ENCODE results near the gene PRKCSH. TPM values are rescaled to one million over a fixed set of nuclear protein-coding genes. Genes with fewer than 3 reads are reported as not detected.
"Not testable (repeated sequence)": the region's sequence is repeated elsewhere in the genome, so short reads cannot be mapped to it uniquely, and the experiment has no call there.

Gene PRKCSH
- polyA plus RNA-seq, 4 donors = 302 to 378 (median 348) TPM

DNA sequence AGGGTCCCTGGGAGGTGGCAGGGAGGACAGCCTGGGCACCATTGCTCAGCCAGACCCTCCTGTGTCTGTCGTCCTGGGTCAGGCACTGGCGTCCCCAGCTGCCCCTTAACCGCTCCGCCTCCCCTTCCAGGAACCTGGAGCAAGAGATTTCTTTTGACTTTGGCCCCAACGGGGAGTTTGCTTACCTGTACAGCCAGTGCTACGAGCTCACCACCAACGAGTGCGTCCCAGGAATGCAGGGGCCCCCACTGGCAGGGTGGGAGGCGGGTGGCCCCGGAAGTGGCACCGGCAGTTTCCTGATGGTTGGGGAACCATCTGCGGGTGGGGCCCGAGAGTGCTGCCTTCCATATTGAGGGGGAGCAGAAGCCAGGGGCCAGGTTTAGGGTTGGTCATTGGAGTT lies 13.0 kb downstream of the PRKCSH start:
- DNase-seq (ENCODE audit: low read depth in 4 of 4, low spot score in 2 of 4) = no peak

DNA sequence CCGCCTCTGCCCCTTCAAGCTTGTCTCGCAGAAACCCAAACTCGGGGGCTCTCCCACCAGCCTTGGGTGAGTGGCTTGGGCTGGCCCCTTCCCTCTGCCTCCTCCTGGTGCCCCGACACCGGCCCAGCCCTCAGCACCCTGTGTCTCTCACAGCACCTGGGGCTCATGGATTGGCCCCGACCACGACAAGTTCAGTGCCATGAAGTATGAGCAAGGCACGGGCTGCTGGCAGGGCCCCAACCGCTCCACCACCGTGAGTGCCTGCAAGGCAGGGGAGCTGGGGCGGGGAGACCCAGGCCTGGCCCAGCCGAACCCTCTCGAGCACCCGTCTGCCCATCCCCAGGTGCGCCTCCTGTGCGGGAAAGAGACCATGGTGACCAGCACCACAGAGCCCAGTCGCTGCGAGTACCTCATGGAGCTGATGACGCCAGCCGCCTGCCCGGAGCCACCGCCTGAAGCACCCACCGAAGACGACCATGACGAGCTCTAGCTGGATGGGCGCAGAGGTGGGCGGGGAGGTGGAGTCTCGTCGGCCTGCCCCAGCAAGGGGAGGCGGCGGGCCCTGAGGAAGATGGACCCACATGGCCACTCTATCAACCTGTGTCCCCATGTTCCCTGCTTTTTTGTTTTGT lies 13.6 kb downstream of the PRKCSH start:
- no peak for DNase-seq (ENCODE audit: low read depth in 4 of 4, low spot score in 2 of 4)

DNA sequence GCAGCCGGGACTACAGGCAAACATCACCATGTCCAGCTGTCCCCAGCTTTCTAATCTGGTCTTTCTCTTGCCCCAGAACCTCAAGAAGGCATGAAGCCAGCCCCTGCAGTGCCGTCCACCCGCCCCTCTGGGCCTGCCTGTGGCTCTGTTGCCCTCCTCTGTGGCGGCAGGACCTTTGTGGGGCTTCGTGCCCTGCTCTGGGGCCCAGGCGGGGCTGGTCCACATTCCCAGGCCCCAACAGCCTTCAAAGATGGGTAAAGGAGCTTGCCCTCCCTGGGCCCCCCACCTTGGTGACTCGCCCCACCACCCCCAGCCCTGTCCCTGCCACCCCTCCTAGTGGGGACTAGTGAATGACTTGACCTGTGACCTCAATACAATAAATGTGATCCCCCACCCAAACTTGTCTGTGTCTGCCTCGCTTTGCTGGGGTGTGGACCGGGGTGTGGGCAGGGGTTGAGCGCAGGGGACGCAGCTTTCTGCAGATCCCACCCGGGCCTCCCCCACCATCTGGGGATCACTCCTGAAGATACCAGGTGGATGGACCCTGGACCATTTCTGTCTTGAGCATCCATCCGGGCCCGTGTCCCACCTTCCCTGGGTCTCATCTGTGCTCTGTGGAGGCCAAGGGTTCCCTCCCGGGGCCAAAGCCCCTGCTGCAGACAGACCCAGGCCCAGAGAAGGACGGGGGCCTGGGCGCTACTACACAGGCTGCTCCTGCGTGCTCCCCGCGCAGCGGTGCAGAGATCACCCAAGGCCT lies 15.3 kb downstream of the PRKCSH start:
- DNase-seq (ENCODE audit: low read depth in 4 of 4, low spot score in 2 of 4) = no peak

DNA sequence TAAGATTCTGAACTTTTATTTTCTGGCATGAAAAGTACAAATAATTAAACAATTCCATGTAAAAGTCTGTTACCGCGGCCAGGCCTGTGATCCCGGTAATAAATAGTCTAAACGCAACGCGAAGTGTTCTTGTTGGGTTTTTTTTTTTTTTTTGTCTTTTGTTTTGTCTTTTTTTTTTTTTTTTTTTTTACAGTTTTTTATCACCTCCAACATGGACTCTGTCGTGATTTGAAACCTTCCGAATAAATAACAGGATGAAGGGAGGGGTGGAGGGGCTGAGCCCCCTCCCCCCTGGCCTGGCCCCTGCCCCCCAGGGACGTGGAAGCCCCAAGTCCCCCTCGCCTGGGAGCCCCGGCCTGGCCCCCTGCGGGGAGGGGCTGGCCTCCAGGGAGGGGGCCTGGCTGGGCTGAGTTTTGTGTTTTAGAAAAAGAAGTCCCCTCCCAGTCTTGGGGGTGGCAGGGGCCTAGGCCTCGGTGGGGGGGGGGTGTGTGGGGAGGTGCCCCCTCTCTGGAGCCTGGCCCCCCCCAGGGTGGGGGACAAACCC lies 16.0 kb downstream of the PRKCSH start:
- no peak for DNase-seq (ENCODE audit: low read depth in 4 of 4, low spot score in 2 of 4)

DNA sequence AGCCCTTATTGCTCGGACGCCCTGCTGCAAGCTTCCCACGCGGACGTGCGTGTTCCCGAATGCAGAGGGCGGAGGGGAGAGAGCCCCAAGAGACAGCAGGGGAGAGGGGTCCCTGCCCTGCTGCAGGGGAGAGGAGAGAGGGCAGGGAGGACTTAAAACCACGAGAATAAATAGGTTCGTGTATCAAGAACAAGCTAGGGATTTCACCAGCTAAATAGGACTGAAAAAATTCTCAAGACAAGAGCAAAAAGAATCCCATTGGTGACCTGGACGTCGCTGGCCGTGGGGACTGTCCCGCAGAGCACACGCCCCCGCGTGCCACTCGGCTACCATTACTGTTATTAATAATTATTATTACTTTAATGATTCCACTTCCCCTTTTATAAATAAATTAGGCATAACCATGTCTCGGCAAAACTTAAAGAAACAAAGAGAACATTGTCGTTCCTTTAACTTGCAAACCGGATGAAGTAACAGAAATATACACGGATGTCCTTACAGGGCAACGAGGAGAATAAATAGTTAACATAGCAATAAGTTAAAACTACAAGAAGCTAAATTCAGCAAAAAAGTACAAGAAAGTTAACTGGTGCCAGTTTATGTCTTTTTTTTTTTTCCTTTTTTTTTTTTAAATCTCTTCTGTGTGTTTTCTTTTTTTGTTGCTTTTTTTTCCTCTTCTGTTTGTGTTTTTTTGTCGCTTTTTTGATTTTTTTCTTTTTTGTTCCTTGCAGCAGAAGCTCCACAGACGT lies 16.6 kb downstream of the PRKCSH start:
- DNase-seq (ENCODE audit: low read depth in 4 of 4, low spot score in 2 of 4) = no peak

DNA sequence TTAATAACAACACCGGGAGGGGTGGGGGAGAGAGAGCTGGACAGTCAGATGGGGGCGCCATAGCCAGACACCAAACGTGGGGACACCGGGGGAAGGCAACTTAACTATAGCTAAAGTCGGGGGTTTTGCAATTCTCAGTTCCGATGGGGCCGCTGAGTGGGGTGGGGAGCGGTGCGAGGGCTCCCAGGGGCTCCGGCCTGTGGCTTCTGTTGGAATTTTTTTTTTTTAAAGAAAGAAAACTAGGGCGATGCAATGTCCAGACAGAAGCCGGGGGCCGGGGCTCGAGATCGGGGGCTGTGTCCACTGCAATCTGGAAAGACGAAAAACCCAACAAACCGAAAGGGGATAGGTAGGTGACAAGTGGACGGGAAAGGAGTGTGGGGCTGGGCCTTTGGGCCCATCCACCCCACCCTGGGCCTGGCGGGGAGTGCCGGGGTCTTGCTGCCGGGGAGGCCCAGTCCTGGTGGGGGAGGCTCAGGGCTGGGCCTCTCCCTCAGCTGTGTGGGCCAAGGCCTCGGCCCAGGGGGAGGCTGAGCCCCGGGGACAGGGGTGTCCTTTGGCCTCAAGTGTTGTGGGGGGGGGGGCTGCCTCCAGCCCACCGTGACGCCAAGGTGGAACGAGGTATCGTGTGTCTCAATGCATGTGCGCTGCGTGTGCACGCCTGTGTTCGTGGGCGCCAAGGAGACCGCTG lies 17.3 kb downstream of the PRKCSH start:
- no peak for DNase-seq (ENCODE audit: low read depth in 4 of 4, low spot score in 2 of 4)

DNA sequence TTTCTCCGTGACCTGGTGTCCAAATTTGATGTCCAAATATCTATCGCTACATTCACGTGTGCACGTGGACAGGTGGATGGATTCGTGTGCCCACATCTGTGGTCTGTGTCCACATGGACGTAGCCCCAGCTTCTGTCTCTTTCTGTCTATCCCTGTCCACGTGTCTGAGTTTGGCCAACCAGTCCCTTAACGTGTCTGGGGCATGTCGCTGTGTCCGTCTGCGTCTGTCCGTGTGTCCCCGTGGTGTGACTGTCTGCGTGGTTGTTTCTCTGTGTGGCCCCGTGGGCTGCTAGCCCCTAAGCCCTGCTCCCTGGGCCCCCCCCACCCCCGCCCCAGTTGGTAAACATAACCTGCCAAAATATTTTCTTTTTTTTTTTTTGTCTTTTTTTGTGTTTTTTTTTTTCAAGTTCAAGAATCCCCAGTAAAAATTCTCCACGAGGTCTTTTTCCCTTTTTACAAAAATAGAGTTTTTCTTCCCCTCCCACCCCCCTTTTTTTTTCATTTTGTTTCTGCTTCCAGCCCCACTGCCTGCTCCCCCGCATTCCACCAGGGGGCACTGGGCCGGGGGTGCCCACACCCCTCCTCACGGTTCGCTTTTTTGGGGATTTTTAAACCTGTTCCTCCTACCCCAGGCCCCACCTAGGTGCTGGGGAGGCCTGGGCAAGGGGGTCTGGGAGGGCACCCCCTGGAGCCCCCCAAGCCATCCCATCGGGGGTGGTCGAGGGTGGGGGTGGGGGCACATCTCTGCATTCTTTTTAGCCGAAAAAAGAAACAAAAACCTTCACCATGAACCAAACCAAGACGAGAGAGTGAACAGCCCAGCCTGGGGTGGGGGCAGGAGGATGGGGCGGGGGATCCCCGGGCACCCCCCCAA lies 18.3 kb downstream of the PRKCSH start:
- DNase-seq (ENCODE audit: low read depth in 4 of 4, low spot score in 2 of 4) = no peak

DNA sequence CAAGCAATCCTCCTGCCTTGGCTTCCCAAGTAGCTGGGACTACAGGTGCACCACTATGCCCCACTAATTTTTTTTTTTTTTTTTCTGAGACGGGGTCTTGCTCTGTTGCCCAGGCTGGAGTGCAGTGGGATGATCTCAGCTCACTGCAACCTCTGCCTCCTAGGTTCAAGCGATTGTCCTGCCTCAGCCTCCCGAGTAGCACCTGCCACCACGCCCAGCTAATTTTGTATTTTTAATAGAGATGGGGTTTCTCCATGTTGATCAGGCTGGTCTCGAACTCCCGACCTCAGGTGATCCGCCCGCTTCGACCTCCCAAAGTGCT lies 19.8 kb downstream of the PRKCSH start:
- DNase-seq (ENCODE audit: low read depth in 4 of 4, low spot score in 2 of 4) = not testable (repeated sequence)

DNA sequence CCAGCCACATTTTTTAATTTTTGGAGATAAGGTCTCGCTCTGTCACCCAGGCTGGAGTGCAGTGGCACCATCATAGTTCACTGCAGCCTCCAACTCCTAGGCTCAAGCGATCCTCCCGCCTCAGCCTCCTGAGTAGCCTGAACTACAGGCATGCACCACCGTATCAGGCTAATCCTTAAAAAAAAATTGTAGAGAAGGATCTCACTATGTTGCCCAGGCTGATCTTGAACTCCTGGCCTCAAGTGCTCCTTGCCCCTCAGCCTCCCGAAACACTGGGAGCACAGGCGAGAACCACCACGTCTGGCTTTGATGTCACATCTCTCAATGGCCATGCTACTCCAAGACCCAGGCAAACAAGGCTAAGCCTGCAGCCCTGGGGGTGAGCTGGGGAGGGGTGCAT lies 21.2 kb downstream of the PRKCSH start:
- no peak for DNase-seq (ENCODE audit: low read depth in 4 of 4, low spot score in 2 of 4)

DNA sequence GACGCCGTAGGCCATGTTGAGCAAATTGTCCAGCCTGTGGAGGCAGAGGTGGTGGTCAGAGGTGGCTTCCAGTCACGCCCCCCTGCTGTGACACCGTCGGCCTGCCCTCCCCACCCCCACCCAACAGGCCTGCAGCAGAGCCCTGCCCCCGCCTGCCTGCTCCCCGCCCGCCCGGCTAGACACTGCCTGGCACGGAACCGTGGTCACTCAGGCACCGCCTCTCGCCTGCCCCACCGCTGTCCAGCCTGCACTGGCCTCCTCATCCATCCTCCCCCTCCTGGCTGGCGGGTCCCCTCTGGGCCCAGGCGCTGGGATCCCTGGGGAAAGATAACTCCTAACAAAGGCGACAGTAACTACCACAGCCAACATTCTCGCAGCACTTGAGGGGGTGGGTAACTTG lies 21.7 kb downstream of the PRKCSH start:
- no peak for DNase-seq (ENCODE audit: low read depth in 4 of 4, low spot score in 2 of 4)

DNA sequence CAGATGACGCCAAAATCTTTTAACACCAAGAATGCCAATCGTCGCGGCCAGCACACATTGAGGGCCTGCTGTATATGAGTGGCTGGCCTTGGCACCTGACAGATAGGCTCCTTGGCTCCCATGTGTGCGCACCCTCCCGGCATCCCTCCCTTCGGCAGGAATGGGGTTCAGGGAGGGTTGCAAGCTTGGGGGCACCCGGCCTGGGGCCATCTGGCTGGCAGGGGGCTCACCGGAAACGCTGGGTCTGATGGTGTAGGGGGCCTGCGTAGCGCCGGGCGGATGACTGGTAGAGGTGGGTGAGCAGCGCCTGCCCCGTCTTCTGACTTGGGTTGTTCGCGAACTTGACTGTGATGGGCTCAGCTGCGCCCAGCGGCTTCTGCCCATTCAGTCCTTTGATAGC lies 22.4 kb downstream of the PRKCSH start:
- no peak for DNase-seq (ENCODE audit: low read depth in 4 of 4, low spot score in 2 of 4)

DNA sequence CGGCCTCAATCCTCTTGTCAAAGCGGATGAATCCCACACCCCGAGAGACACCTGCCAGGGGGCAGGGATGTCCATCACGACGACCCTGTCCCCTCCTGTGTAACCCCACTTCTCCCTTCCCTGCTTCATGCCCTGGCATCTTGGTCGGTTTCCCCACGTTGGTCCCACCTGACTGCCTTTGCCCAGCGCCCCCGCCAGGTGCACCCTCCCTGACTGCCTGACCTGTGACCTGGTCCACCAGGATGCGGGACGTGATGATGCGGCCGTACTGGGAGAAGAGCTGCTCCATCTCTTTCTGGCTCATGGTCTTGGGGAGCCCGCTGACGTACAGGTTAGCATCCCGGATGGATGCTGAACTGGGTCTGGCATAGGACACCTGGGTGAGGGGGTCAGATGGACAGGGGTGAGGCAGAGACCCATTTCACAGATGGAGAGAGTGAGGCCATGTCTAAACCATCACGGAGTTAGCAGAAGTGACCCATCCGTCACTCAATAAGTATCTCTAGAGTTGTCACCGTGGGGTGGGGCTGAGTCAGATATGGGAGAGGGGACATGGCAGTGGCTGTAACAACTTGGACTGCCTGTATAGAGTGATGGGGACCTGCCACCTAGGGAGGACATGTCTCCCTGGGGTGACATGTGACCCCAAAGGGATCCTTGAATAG lies 22.9 kb downstream of the PRKCSH start:
- DNase-seq (ENCODE audit: low read depth in 4 of 4, low spot score in 2 of 4) = no peak

DNA sequence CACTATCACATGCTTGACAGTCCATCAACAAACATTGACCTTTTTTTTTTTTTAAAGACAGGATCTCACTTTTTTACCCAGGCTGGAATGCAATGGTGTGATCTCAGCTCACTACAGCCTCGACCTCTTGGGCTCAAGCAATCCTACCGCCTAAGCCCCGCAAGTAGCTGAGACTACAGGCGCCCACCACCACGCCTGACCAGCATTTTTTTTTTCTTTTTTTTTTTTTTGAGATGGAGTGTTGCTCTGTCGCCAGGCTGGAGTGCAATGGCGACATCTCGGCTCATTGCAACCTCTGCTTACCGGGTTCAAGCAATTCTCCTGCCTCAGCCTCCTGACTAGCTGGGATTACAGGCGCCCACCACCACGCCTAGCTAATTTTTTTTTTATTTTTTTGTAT lies 23.5 kb downstream of the PRKCSH start:
- not testable (repeated sequence) for DNase-seq (ENCODE audit: low read depth in 4 of 4, low spot score in 2 of 4)

DNA sequence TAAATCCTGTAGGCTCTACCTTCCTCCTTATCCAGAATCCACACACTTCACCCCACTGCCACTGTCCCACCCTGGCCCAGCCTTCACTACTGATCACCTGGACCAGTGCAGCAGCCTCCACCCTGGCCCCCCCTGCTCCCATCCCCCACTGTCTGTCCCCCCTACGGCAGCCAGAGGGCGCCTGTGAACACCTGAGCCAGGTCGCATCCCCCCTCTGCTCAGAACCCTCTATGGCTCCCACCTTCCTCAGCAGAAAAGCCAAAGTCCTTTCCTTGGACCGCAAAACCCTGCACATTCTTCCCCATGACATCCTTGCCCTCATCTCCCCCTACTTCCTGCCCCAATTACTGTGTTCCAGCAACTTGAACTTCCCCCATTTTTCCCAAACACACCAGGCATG lies 24.8 kb downstream of the PRKCSH start:
- DNase-seq (ENCODE audit: low read depth in 4 of 4, low spot score in 2 of 4) = no peak

DNA sequence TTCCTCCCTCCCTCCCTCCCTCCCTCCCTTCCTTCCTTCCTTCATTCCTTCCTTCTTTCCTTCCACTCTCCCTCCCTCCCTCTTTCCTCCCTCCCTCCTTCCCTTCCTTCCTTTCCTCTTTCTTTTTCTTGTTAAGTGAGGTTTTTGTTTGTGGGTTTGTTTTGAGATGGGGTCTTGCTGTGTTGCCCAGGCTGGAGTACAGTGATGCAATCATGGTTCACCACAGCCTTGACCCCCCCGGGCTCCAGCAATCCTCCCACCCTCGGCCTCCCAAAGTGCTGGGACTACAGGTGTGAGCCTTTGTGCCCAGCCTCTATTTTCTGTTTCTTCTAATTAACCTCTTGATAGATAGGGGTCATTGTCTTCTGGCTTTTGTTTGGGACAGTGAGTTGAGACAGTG lies 26.0 kb downstream of the PRKCSH start:
- DNase-seq (ENCODE audit: low read depth in 4 of 4, low spot score in 2 of 4) = no peak

DNA sequence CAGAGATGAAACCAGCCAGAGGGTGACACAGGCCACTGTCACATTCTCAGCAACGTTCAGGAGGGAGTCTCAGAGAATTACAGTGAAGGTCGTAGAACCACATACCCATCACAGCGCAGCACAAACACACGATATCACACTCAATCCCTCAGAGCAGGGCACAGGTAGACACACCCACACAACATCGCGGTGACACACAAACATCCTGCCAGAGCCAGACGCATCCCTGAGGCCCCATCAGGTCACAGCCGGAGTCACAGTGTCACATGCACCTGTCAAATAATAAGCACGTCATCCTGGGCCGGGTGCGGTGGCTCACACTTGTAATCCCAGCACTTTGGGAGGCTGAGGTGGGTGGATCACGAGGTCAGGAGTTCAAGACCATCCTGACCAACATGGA lies 28.0 kb downstream of the PRKCSH start:
- DNase-seq (ENCODE audit: low read depth in 4 of 4, low spot score in 2 of 4) = no peak

DNA sequence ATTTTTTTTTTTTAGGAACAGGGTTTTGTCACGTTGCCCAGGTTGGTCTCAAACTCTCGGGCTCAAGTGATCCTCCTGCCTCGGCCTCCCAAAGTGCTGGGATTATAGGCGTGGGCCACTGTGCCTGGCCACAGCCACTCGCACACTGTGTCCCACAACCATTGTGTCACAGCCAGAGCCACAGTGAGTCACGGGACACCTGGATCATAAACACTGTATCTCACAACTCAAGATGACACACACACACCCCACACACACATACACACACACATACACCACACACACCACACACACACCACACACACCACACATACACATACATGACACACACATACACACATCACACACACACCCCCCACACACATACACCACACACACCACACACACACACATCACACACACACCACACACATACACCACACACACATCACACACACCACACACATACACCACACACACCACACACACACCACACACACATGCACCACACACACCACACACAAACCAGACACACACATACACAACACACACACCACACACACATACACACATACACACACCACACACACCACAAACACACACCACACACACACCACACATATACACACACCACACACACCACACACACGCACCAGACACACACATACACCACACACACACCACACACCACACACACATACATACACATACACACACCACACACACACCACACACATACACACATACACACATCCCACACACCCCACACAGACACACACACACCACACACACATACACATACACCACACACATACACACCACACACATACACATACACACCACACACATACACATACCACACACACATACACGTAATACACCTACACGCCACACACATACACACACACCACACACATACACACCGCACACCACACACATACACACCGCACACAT lies 29.2 kb downstream of the PRKCSH start:
- no peak for DNase-seq (ENCODE audit: low read depth in 4 of 4, low spot score in 2 of 4)

DNA sequence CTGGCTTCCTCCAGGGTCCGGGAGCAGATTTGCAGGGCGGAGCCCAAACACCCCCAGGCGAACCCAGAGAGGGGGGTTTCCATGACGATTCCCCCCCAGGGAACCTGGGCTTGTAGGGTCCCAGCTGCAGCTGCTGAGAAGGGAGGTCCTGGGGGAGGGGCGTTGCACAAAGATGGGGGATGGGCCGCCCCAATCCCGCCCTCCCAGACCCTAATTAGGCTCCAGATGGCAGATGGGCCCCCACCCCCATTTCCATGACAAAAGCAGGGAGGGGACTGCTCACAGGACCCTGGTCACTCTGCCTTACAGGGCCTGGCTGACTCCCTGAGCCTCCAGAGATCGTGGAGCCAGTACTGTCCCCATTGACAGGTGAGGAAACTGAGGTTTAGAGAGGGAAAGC lies 30.2 kb downstream of the PRKCSH start:
- no peak for DNase-seq (ENCODE audit: low read depth in 4 of 4, low spot score in 2 of 4)

Measured in left renal cortex interstitium (tissue), 4 donors.